NCI-H1417 treated with DMSO at 0.1 percent for 48 hours (cell line): ENCODE data around the gene ASAP3.

Experiments
- DNase-seq: peaks from one replicate; lab custom pipeline; 2025; lab: John Stamatoyannopoulos, UW

The ASAP3 gene

DNA sequence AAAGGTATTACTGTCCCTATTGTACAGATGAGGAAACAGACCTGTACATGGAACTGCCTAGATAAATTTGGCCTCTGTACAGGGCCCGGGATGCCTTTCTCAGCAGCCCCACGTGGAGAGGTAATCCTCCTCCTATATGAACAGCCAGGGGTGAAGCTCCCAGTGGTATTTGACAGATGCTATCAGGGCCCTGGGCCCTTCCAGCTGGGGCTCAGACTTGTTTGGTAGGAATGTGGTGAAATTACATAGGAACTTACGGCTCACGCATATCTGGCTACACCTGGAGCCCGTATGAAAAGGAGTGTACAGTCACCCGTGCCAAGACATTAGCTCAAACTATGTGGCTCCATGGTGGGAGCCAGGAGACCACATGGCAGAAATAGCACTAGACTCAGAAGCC, 34.7 kb downstream of the ASAP3 start:
- no peak for DNase-seq

DNA sequence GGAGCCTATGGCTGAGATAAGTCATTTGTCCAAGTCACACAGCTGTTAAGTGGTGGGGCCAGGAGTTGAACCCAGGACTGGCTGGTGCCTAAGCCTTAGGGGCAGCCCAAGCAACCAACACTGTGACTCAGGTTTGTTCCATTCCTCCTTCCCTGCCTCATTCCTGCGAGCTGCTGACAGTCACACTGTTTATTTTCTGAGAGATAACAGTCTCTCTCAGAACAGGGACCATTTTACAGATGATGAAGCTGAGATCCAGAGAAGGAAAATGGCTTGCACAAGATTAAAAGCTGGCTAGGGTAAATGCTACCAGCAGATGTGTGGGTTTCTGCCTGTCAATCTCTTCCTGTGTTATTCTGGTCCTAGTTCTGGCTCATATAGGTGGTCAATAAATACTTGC, 35.1 kb downstream of the ASAP3 start:
- no peak for DNase-seq

DNA sequence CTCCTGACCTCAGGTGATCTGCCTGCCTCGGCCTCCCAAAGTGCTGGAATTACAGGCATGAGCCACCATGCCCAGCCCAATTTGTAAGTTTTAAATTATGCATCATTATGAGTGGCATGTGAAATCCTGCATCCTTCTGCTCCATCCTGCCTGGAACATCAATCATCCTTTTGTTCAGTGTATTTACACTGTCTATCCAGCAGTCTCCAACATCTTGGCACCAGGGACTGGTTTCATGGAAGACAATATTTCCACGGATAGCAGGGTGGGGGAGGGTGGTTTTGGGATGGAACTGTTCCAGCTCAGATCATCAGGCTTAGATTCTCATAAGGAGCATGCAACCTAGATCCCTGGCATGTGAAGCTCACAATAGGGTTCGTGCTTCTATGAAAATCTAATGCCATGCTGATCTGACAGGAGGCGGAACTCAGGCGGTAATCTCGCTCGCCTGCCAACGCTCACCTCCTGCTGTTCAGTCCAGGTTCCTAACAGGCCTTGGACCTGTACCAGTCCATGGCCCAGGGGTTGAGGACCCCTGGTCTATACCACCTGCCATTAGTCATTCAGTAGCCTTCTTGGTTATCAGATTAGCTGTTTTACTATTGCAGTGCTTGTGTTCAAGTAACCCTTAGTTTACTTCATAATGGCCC, 37.2 kb downstream of the ASAP3 start:
- DNase-seq: no peak

DNA sequence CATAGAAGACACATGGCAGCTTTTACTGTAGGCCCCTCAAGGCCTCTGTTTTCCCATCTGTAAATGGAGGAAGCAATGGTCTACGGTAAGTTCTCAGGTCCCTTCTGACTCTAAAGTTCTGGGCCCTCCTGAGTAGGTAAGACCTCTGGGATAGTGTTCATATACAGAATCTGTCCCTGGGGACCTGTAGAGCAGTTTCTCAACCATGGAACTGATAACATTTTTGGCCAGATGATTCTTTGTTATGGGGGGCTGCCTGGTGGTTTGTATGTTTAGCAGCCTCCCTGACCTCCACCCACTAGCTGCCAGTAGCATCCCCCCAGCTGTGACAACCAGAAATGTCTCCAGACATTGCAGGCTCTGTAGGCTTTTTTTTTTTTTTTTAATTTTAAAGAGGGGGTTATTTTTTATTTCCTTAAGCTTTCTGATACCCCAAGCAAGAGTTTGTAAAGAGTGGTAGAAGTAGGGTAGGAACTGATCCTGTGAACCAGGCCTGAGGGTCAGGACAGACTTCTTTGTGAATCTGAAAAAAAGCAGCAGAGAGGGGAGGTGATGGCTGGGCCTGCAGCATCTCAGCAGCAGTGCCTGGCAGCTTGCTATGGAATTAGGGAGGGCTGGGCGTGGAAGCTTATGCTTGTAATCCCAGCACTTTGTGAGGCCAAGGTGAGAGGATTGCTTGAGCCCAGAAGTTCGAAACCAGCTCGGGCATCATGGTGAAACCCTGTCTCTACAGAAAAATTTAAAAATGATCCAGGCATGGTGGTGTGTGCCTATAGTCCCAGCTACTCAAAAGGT, 39.2 kb downstream of the ASAP3 start:
- DNase-seq: no peak

DNA sequence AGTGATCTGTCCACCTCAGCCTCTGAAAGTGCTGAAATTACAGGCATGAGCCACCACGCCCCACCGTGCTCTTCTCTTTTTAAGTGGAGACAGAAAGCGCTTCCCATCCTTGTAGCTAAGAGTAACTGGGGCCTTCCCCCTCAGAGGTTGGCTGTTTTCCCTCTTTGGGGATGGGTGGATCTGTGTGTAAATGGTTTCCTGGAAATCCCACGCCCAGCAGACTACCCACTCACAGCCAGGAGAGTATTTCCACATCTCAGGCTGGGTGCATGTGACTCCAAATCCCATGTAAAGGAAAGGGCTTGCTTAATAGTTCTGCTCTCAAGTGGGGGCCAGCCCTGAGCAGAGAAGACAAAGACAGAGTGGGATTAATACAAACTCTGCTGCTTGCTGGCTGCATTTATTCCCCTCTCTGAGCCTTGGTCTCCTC, 39.9 kb downstream of the ASAP3 start:
- no peak for DNase-seq

DNA sequence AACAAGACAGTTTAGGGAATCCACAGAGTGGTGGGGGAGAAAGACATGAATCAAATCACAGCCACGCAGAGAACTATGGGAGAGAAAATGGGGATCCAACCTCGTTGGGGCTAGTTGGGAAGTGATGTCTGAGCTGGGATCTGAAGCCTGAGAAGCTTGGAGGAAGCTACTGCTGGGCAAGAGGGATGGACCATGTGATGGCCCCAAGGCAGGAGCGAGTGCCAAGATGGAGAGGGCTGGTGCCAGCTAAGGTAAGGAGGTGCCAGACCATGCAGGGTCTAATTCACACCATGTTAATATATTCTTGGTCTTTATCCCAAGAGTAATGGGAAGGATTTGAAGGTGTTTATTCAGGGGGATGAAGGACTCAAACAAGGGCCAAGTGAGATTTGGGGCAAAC, 41.2 kb downstream of the ASAP3 start:
- DNase-seq: no peak

DNA sequence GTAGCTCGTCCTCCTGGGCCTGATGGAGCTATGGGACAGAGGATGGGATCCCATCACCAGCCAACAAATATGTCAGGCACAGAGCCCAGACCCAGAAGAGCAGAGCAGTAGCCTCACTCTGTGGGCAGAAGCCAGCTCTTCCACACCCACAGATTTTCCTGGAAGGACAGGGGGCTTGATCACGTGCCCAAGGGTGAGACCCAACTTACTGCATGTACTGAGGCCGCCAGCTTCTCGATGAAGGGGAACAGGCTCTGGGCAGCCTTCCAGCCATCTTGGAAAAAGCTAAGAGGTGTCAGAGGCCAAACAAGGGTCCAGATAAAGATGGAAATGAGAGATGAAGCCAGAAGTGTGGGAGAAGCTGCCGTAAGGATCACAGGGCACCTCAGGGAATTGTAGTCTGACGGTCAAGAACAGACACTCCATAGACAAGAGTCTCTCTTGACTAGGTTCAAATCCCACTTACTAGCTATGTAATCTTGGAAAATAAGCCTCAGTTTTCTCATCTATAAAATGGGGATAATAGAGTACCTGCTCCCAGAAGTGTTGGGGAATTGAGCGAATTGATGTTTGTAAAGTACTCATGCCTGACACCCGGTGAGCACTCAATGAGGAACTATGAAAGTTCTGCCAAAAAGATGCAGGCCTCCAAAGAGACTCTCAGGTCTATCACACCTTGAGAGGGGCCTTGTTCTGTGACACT, 42.4 kb downstream of the ASAP3 start:
- DNase-seq: no peak

DNA sequence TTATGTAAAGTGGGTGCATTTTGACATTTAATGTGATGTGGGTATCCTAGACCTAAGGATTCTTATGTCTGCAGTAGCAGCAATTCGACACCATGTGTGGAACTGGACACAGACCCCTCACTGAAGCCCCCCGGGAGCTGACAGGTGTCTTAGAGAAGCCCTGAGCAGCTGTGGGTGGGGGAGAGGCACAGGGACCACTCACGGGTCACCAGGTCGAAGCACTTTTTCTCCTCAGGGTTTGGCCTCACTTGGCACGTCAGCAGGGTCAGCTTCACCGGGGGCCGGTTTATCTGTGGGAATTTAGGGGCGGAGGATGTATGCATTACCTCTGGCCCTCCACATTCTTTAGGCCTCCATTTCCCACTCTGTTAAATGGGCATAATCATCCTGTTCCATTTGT, 45.4 kb downstream of the ASAP3 start:
- no peak for DNase-seq

DNA sequence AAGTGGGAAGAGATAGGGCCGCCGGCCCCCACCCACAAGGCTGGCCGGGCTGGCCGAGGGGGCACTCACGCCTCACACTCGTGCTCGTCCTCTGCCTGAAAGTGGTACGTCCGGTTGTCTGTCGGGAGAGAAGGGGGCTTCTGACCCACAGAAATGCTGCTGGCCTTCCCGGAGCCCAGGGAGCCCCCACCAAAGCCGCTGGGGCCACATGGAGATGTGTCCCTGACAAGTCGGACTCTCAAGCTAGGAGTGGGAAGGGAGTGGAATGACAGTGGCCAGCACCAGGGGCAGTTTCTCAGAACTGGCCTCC, 46.7 kb downstream of the ASAP3 start:
- no peak for DNase-seq

DNA sequence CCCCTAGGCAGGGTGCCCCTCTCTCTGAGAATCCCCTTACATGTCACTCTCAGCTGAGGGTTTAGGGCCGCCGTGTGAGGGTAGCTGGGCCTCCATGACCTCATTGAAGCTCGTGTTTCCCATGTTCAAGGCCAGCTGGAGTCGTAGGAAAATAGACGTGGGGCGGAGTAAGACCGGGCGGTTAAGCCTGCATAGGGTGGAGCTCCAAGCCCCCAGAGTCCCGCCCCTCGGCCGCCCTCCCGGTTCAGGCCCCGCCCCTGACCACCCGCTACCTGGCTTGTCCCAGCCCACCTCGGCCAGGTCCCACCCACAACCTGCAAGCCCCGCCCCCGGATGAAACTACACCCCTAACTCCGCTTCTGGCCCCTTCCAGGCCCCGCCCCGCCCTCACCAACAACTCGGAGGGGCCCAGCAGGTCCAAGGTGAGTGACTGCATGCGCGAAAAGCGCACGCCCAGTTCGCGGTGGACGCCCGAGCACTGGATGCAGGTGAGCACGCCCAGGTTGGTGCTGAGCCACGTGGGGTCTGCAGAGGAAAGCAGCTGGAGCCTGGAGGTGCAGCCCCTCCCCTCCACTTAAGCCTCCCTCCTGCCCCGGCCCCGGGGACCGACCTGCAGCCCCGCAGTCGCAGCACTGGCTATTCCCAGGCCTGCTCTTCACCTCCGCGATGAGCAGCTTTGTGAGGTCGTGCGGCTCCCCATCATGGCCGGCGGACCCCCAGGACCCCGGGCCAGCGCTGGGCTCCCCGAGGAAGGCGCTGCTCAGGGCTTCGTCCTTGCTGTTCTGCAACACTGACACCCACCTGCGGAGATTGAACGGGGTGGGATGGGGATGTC, 47.2 kb downstream of the ASAP3 start:
- DNase-seq: no peak

DNA sequence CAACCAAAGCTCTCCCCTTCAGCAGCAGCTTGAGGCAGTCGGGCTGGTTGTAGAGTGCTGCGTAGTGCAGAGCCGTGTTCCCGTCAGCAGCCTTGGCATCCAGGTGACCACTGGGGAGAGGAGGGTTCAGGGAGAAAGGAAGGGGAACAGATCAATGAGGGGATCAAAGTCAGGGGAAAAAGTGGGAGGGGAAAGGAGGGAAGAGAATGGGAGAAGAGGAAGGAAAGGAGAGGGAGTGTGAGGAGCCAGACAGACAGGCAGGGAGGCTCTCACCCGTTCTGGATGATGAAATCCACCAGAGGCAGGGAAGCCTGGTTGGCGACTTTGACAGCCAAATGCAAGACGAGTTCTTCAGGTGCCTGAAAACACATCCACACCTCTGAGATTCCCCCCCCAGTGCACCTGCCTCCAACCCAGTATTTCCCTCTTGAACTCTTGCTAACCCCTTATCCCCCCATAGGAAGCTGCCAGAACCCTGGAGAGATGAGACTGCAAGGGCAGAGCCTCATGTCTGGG, 49.7 kb downstream of the ASAP3 start:
- DNase-seq: no peak

DNA sequence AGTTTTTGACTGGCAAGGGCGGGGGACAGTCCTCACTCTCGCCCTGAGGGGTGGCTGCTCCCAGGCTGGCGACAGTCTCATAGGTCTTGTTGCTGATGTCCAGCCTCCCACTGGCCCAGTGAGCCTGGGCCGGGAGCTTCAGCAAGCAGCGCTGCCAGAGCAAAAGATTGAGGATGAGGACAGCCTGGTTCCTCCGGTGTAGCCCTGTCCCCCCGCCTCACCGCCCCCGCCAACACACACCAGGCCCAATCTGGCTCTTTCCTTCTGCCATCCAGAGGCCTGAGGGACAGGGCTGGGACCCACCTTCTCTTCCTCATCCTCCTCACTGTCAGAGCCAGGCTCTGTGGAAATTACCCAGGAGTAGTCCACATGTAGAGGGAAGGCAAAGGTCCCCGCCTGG, 50.9 kb downstream of the ASAP3 start:
- no peak for DNase-seq

DNA sequence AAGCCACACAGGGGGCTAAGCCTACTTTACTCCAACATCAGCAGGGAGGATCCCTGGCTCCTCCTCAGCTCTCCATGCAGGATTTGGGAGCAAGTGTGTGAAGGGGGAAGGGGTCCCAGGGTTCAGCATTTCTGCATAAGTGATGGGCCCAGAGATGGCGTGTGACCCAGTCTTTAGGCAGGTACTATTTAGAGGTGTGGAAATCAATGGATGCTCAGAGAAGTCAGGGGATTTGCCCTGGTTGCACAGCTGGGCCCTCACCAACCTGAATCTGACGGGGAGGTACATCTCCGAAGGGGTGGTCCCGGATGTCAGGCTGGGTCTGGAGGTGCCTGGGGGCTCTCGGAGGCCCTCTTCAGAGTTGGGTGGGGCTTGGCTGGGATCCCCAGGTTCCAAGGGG, 52.5 kb downstream of the ASAP3 start:
- no peak for DNase-seq

DNA sequence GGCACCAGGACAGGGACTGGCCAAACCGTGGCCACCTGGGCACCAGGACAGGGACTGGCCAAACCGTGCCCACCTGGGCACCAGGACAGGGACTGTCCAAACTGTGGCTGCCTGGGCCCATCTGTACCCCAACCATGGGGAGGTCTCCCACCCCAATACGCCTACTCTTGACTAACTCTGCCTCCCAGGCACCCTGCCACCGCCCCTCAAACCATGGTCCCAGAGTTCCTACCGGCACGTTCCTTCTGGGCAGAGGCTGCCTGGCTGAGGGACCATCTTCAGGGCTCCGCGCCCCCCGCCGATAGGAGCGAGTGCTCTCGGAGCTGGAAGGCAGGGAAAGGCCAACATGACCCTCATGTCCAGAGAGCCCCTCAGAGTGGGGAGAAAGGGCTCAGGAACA, 53.2 kb downstream of the ASAP3 start:
- no peak for DNase-seq

DNA sequence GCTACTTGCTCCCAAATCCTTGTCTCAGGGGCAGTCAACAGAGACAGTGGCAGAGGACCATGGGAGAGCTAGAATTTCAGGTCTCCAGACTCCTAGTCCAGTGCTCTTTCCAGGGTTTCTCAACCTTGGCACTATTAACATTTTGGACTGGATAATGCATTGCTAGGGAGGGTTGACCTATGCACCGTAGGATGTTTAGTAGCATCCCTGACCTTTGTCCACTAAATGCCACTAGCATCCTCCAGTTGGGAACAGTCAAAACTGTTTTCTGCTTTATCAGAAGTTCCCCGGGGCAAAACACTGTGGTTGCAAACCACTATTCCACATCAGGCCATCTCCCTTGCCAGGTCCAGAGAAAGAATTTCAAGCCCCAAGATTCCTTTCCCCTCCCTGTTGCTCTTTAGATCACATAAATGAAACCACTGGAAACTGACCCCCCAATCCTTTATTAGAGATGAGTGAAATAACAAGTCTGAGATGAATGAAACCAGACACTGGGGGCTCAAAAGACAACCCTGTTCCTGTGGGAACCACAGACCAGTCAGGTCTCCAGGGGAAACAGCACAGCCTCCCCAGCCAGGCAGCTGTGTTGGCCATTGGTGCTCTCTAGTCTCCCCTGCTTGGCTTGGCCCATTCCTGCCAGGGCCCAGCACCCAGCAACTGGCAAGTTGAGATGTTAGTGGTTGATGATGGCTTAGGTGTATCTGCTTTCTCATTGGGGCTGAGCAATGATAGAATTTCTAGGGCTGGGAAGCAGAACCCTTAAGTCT, 55.7 kb downstream of the ASAP3 start:
- no peak for DNase-seq

DNA sequence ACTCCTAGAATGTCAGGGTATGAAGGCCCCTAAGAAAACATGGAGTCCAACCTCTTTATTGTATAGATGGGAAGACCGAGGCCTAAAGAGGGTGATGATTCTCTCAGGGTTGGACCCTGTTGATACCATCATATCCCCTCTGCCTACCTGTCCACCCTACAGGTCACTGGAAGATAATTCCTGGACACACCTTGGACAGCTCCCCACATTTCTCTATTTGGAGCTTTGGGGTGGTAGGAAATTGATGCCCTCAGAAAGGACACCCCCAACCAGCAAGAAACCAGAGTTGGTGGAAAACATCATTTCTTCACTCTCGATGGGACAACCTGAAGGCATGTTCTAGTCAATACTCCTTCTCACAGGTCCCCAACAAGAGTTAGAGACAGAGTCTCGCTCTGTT, 56.4 kb downstream of the ASAP3 start:
- no peak for DNase-seq

DNA sequence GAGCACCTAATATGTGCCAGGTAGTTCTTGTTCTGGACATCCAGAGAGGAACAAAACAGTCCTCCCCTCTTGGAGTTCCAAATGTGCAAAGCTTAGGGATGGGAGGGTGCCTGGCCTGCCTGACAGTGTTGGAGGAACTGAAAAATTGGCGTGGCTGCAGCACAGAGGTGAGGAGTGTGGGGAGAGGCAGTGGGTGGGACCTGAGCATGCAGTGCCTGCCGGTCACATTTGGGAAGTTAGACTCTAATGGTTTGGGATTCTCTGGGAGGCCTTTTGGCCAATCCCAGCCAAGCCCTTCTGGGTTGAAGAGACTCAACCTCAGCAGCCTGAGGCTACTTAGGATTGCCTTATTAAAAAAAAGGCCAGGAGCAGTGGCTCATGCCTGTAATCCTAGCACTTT, 57.2 kb downstream of the ASAP3 start:
- DNase-seq: no peak

DNA sequence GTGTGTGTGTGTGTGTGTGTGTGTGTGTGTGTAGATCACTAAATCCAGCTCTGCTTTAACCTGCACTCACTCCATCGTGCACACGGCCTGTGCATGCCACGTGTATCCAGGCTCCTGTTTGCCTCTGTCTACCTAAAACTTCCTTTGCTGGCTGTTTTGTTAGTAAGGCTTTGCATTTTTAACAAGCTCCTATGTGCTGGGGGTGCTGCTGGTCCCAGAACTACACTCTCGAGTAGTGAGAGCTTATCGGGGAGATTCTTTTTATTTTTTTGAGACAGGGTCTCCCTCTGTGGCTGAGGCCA, 58.8 kb downstream of the ASAP3 start:
- DNase-seq: no peak

DNA sequence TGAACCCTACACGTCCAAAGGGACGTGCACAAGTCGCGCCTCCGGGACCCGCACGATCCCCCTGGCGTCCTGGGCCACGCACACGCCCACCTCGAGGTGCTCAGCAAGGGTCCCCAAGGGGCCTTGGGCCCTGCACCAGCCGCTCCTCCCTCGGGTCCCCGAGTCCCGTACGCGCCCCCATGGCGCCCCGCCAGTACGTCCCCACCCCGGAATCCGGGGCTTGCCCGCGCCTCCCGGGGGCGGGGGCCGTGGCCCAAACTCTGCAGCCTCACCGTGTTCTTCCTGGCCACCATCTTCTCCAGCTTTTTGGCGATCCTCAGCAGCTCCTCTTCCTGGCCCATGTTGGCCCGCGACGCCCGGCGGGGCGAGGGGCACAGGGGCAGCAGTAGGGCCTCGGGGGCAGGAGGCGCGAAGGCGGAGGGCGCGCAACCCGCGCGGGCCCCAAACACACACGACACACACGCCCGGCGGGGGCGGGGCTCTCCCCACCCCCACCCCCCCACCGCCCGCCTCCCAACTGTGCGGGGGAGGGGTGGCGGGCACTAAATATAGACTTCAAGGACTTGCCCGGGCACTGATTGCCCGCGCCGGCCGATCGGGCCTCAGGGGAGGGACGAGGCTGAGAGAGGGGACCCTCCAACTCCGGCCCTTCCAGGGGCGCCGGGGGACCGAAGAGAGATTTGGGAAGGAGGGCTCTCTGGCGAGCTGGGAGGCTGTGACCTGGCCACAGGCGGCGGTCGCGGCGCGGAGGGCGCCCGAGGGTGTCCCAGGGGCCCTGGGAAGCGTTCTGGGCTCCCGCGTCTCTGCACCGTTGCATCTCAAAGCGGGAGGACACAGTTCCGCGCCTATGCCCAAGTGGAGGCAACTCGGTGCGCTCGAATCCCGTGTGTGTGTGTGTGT, 59.4 kb downstream of the ASAP3 start, which contains the start of gene TCEA3:
TCEA3 (minus strand) TSS at position 456 of the 900 bp plus-strand sequence; CDS start at position 341, 115 bp downstream.
- no peak for DNase-seq
